H9 (cell line): ENCODE results near the gene MTERF4. TPM values are rescaled to one million over a fixed set of nuclear protein-coding genes. Genes with fewer than 3 reads are reported as not detected.

Experiments
- DNase-seq: peaks from one replicate; pipeline ENCODE4 v3.0.0-alpha.2; 2017
- H2AFZ ChIP-seq: one replicate; pipeline ENCODE4 v1.6.1; 2013; ENCODE audit warnings: mild to moderate bottlenecking, low read length, control low read depth, moderate library complexity
- H2AK5ac ChIP-seq: 2 replicates; pipeline ENCODE4 v1.6.1; 2013; ENCODE audit warnings: low read length, control low read depth, mixed read lengths; ENCODE audit not compliant: insufficient read length
- H2BK120ac ChIP-seq: one replicate; pipeline ENCODE4 v1.6.1; 2013; ENCODE audit warnings: low read depth, mild to moderate bottlenecking, low read length, control low read depth, inconsistent platforms; ENCODE audit not compliant: poor library complexity, severe bottlenecking
- H2BK12ac ChIP-seq: 2 replicates; pipeline ENCODE4 v1.6.1; 2013; ENCODE audit warnings: low read length, control low read depth, mixed read lengths, low read depth; ENCODE audit not compliant: insufficient read length
- H2BK15ac ChIP-seq: 2 replicates; pipeline ENCODE4 v1.6.1; 2013; ENCODE audit warnings: low read depth, low read length, control low read depth
- H2BK20ac ChIP-seq: one replicate; pipeline ENCODE4 v1.6.1; 2013; ENCODE audit warnings: low read depth, mild to moderate bottlenecking, low read length, control low read depth, inconsistent platforms; ENCODE audit not compliant: poor library complexity, severe bottlenecking
- H2BK5ac ChIP-seq: 2 replicates; pipeline ENCODE4 v1.6.1; 2013; ENCODE audit warnings: low read length, control low read depth, mixed read lengths; ENCODE audit not compliant: insufficient read length
- H3K14ac ChIP-seq: 2 replicates; pipeline ENCODE4 v1.6.1; 2013; ENCODE audit warnings: low read length, control low read depth; ENCODE audit not compliant: insufficient read depth
- H3K18ac ChIP-seq: 2 replicates; pipeline ENCODE4 v1.6.1; 2013; ENCODE audit warnings: low read depth, mild to moderate bottlenecking, mixed read lengths, low read length, control low read depth; ENCODE audit not compliant: insufficient read length
- H3K23ac ChIP-seq: 2 replicates; pipeline ENCODE4 v1.6.1; 2013; ENCODE audit warnings: low read length, control low read depth, mixed read lengths, low read depth; ENCODE audit not compliant: insufficient read length
- H3K23me2 ChIP-seq: 2 replicates; pipeline ENCODE4 v1.6.1; 2013; ENCODE audit warnings: low read depth, mild to moderate bottlenecking, mixed read lengths, low read length, control low read depth; ENCODE audit not compliant: insufficient read length, poor library complexity, severe bottlenecking
- H3K27ac ChIP-seq: 2 replicates; pipeline ENCODE4 v1.5.1; 2013; ENCODE audit warnings: low read length, control low read depth, mixed read lengths, low read depth; ENCODE audit not compliant: insufficient read length
- H3K27me3 ChIP-seq: 2 replicates; pipeline ENCODE4 v1.6.1; 2013; ENCODE audit warnings: low read length, control low read depth, inconsistent platforms; ENCODE audit not compliant: insufficient read depth
- H3K4ac ChIP-seq: 2 replicates; pipeline ENCODE4 v1.6.1; 2013; ENCODE audit warnings: low read depth, mild to moderate bottlenecking, control low read depth, inconsistent platforms, low read length, moderate library complexity
- H3K4me1 ChIP-seq: 2 replicates; pipeline ENCODE4 v1.6.1; 2013; ENCODE audit warnings: low read length, control low read depth, inconsistent platforms; ENCODE audit not compliant: insufficient read depth
- H3K4me2 ChIP-seq: 2 replicates; pipeline ENCODE4 v1.6.1; 2013; ENCODE audit warnings: low read length, control low read depth, mixed read lengths; ENCODE audit not compliant: insufficient read length, insufficient read depth
- H3K56ac ChIP-seq: 2 replicates; pipeline ENCODE4 v1.6.1; 2013; ENCODE audit warnings: low read depth, mild to moderate bottlenecking, mixed read lengths, low read length, control low read depth; ENCODE audit not compliant: insufficient read length
- H3K79me1 ChIP-seq: 2 replicates; pipeline ENCODE4 v1.6.1; 2013; ENCODE audit warnings: low read depth, mild to moderate bottlenecking, moderate library complexity, low read length, control low read depth, inconsistent platforms; ENCODE audit not compliant: insufficient read depth, poor library complexity, severe bottlenecking
- H3K79me2 ChIP-seq: 2 replicates; pipeline ENCODE4 v1.6.1; 2013; ENCODE audit warnings: low read length, control low read depth, inconsistent platforms; ENCODE audit not compliant: insufficient read depth
- H3K9ac ChIP-seq: 2 replicates; pipeline ENCODE4 v1.6.1; 2013; ENCODE audit warnings: low read length, control low read depth, mixed read lengths; ENCODE audit not compliant: insufficient read length; ENCODE audit errors: extremely low read depth
- H3K9me3 ChIP-seq: one replicate; pipeline ENCODE4 v1.6.1; 2013; ENCODE audit warnings: low read depth, low read length, inconsistent platforms; ENCODE audit not compliant: control insufficient read depth
- H3T11ph ChIP-seq: one replicate; pipeline ENCODE4 v1.6.1; 2013; ENCODE audit warnings: mild to moderate bottlenecking, low read length, control low read depth, inconsistent platforms
- H4K20me1 ChIP-seq: one replicate; pipeline ENCODE4 v1.6.1; 2013; ENCODE audit not compliant: control insufficient read depth, insufficient read length, insufficient read depth
- H4K5ac ChIP-seq: 2 replicates; pipeline ENCODE4 v1.6.1; 2013; ENCODE audit warnings: low read depth, mild to moderate bottlenecking, mixed read lengths, low read length, control low read depth; ENCODE audit not compliant: insufficient read length
- H4K8ac ChIP-seq: replicated peaks from 2 replicates; pipeline ENCODE4 v1.6.1; 2013; ENCODE audit warnings: low read length, control low read depth, mixed read lengths, low read depth; ENCODE audit not compliant: insufficient read length
- H4K91ac ChIP-seq: 2 replicates; pipeline ENCODE4 v1.6.1; 2013; ENCODE audit warnings: low read depth, mild to moderate bottlenecking, moderate library complexity, mixed read lengths, low read length, control low read depth; ENCODE audit not compliant: insufficient read length
- H3K27ac Mint-ChIP-seq, 3 experiments: 2 replicates in 2 of 3; 3 replicates in 1 of 3; pipeline ENCODE4 v1.8.0; 2020 to 2021; ENCODE audit warnings: mixed read lengths in 3 of 3, mild to moderate bottlenecking in 1 of 3, moderate library complexity in 1 of 3
- H3K27me3 Mint-ChIP-seq: 2 replicates; pipeline ENCODE4 v1.8.0; 2021; ENCODE audit warnings: low read depth, mild to moderate bottlenecking, moderate library complexity, mixed read lengths
- H3K36me3 Mint-ChIP-seq, 3 experiments: 2 replicates in 2 of 3; 3 replicates in 1 of 3; pipeline ENCODE4 v1.8.0; 2020 to 2021; ENCODE audit warnings: low read depth in 3 of 3, mixed read lengths in 3 of 3; ENCODE audit not compliant: insufficient read depth in 1 of 3
- H3K4me1 Mint-ChIP-seq, 2 experiments: 2 replicates each; pipeline ENCODE4 v1.8.0; 2020; ENCODE audit warnings: mixed read lengths in 2 of 2
- H3K4me3 Mint-ChIP-seq, 2 experiments: 2 replicates in 1 of 2; 3 replicates in 1 of 2; pipeline ENCODE4 v1.8.0; 2020 to 2021; ENCODE audit warnings: mild to moderate bottlenecking in 2 of 2, mixed read lengths in 2 of 2, moderate library complexity in 1 of 2
- H3K9me3 Mint-ChIP-seq, 2 experiments: 2 replicates in 1 of 2; 3 replicates in 1 of 2; pipeline ENCODE4 v1.8.0; 2020; ENCODE audit warnings: mild to moderate bottlenecking in 2 of 2, mixed read lengths in 2 of 2, moderate library complexity in 1 of 2
- WGBS: extraction: QIAGEN DNeasy Blood & Tissue Kit; methylation state at CpG from one replicate; pipeline ENCODE4 v1.1.7; 2013; ENCODE audit warnings: missing lambda C conversion rate, low lambda C conversion rate, mixed read lengths; ENCODE audit not compliant: insufficient read length; ENCODE audit errors: extremely low coverage; 5-methylcytosine and 5-hydroxymethylcytosine counted together
- total RNA-seq: library from RNA; stranded (reverse); gene quantifications from 2 replicates; pipeline ENCODE4 v1.2.1, GENCODE V29; 2021
- TF ChIP-seq, protein P1 (sequence below): fragments of 200-600 bp; sonication (generic); conservative IDR thresholded peaks from 3 replicates; pipeline ENCODE4 v1.8.0; 2021; ENCODE audit warnings: antibody characterized with exemption, mild to moderate bottlenecking

MTERF4 gene
- total RNA-seq, 1 experiment from 2014 or later = 35.0 TPM

DNA sequence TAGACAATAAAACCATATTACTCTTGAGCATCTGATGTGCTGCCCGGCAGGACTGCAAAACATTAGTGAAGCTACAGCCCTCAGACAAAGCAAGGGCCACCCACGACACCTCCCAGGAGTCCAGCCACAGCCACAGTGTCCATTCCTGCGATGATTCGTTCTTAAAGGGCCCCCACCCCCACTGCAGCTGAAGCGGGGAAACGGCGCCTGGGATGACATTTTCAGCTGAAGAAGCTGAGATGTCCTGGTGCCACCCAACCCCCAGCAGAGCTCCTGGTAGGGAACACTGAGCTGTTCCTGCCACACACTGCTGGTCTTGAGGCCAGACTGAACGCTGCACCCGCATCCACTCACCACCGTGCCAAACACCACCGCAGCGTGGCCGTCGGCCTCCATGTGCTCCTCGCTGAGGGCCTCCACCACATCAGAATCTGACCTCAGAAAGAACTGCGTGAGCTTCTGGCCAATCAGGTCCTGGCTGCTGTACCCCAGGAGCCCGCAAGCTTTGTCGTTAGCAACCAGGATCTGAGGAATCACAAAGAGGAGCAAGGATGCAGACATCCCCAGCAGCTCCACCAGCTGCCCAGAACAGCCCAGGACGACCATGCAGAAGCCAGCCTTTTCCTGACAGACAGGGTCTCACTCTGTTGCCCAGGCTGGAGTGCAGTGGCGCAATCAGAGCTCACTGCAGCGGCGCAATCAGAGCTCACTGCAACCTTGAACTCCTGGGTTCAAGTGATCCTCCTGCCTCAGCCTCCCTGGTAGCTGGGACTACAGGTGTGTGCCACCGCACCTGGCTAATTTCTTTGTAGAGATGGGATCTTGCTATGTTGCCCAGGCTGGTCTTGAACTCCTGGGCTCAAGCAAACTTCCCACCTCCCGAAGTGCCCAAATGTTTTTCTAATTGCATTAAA, 37.7 kb upstream of the MTERF4 start:
- no peak overlapping the region for H4K8ac ChIP-seq
- H3K9ac ChIP-seq = no peak overlapping the region
- no CpG with 5 or more reads among the region's 24 CpGs for whole genome bisulfite sequencing
- H3K79me2 ChIP-seq = no peaks in the 10 kb centered on the region
- H4K5ac ChIP-seq = no peak overlapping the region
- no peak overlapping the region for H2AK5ac ChIP-seq
- no peaks in the 10 kb centered on the region for H3K27me3 Mint-ChIP-seq
- no peak overlapping the region for H3K4me2 ChIP-seq
- H3K23me2 ChIP-seq = no peaks in the 10 kb centered on the region
- no peak overlapping the region for H3K4me3 Mint-ChIP-seq
- H3K4ac ChIP-seq = no peak overlapping the region
- H3K4me1 ChIP-seq = no peaks in the 10 kb centered on the region
- no peak overlapping the region for H2BK20ac ChIP-seq
- peaks cover 12 to 72% (median 53%) of the 10 kb centered on the region in 3 experiments; a peak in 6 of 7 replicates for H3K36me3 Mint-ChIP-seq
- H3K56ac ChIP-seq = no peak overlapping the region
- H3K9me3 Mint-ChIP-seq = no peaks in the 10 kb centered on the region
- H4K20me1 ChIP-seq = no peaks in the 10 kb centered on the region
- no peaks in the 10 kb centered on the region for H3K27me3 ChIP-seq
- no peak overlapping the region for H3K27ac Mint-ChIP-seq
- no peak overlapping the region for H3K27ac ChIP-seq
- no peak overlapping the region for H3K18ac ChIP-seq
- H2BK120ac ChIP-seq = no peak overlapping the region
- no peak overlapping the region for H4K91ac ChIP-seq
- H2AFZ ChIP-seq = no peak overlapping the region
- no peak overlapping the region for H2BK15ac ChIP-seq
- H3K23ac ChIP-seq = no peak overlapping the region
- TF ChIP-seq, protein P1, sequence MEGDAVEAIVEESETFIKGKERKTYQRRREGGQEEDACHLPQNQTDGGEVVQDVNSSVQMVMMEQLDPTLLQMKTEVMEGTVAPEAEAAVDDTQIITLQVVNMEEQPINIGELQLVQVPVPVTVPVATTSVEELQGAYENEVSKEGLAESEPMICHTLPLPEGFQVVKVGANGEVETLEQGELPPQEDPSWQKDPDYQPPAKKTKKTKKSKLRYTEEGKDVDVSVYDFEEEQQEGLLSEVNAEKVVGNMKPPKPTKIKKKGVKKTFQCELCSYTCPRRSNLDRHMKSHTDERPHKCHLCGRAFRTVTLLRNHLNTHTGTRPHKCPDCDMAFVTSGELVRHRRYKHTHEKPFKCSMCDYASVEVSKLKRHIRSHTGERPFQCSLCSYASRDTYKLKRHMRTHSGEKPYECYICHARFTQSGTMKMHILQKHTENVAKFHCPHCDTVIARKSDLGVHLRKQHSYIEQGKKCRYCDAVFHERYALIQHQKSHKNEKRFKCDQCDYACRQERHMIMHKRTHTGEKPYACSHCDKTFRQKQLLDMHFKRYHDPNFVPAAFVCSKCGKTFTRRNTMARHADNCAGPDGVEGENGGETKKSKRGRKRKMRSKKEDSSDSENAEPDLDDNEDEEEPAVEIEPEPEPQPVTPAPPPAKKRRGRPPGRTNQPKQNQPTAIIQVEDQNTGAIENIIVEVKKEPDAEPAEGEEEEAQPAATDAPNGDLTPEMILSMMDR = no peak
- H3K14ac ChIP-seq = no peak overlapping the region
- no peak overlapping the region for H3T11ph ChIP-seq
- H2BK12ac ChIP-seq = no peak overlapping the region
- no peaks in the 10 kb centered on the region for H3K79me1 ChIP-seq
- H3K9me3 ChIP-seq = no peaks in the 10 kb centered on the region
- no peak for DNase-seq
- H3K4me1 Mint-ChIP-seq = no peaks in the 10 kb centered on the region
- H2BK5ac ChIP-seq = no peak overlapping the region
